Neural progenitor cell (in vitro differentiated cells): ENCODE results near the gene TSPAN3.

ENCODE experiments used
- CTCF ChIP-seq: fragments of 200-600 bp; sonication (generic); IDR thresholded peaks from 2 replicates; pipeline ENCODE4 v1.5.1; 2017; ENCODE audit warnings: antibody characterized with exemption, mild to moderate bottlenecking
- EZH2 ChIP-seq: fragments of 200-600 bp; sonication (generic); IDR thresholded peaks from 2 replicates; pipeline ENCODE4 v1.6.1; 2017; ENCODE audit warnings: antibody characterized with exemption, mild to moderate bottlenecking, moderate library complexity
- EZH2phosphoT487 ChIP-seq: fragments of 200-600 bp; sonication (generic); IDR thresholded peaks from 2 replicates; pipeline ENCODE4 v1.6.1; 2017; ENCODE audit warnings: antibody characterized with exemption

GRCh38 chr15:77060546-77060945, 10.4 kb downstream of the TSPAN3 start:
- no peak for TF ChIP-seq CTCF
- no peak for TF ChIP-seq EZH2
- no peak for TF ChIP-seq EZH2phosphoT487
